A549 (cell line): ENCODE results near the gene PLOD2. TPM values are rescaled to one million over a fixed set of nuclear protein-coding genes. Genes with fewer than 3 reads are reported as not detected.

Source experiments
- ATAC-seq, 2 experiments: fragments of 200-7000 bp in 1 of 2; fragments of >200 bp in 1 of 2; cut with Nextera tagmentation in 1 of 2; cut with Tn5 transposase in 1 of 2; 3 replicates each; pipeline versions ENCODE4 v1.8.0 to v1.9.1; 2018 to 2020; ENCODE audit warnings: mild to moderate bottlenecking in 1 of 2, moderate library complexity in 1 of 2
- CTCF ChIA-PET: fragments of 300-600 bp; sonication (Branson Sonifier 250); formaldehyde crosslinking; extraction: SDS; loops from one replicate; lab custom pipeline; 2021; ENCODE audit warnings: antibody characterized with exemption, inconsistent platforms; lab: Yijun Ruan, JAX
- POLR2A ChIA-PET: fragments of 350-600 bp; formaldehyde crosslinking; extraction: SDS; loops from one replicate; lab custom pipeline; 2021; ENCODE audit warnings: antibody characterized with exemption, inconsistent platforms; lab: Yijun Ruan, JAX
- DNase-seq, 2 experiments: peaks; one replicate each; pipeline versions ENCODE4 v3.0.0 to v3.0.0-alpha.2; 2011 to 2016; ENCODE audit warnings: low read depth in 1 of 2, low spot score in 1 of 2
- FAIRE-seq: peaks from 2 replicates; lab custom pipeline; 2011; peaks lifted over from hg19 to GRCh38; lab: Jason Lieb, UNC
- H3K27ac ChIP-seq, 2 experiments: fragments of >200 bp; sonication (Bioruptor Twin); formaldehyde crosslinking; 3 replicates each; pipeline ENCODE4 v1.5.1; 2016 to 2017
- H3K4me1 ChIP-seq: fragments of >200 bp; sonication (Bioruptor Twin); formaldehyde crosslinking; 3 replicates; pipeline ENCODE4 v1.6.1; 2016
- H3K4me2 ChIP-seq: fragments of >200 bp; sonication (Bioruptor Twin); formaldehyde crosslinking; 3 replicates; pipeline ENCODE4 v1.6.1; 2016
- H3K4me3 ChIP-seq: fragments of >200 bp; sonication (Bioruptor Twin); formaldehyde crosslinking; 3 replicates; pipeline ENCODE4 v1.5.1; 2016
- H3K9me3 ChIP-seq: fragments of >200 bp; sonication (Bioruptor Twin); formaldehyde crosslinking; 3 replicates; pipeline ENCODE4 v1.6.1; 2016
- BHLHE40 ChIP-seq: IDR thresholded peaks from 2 replicates; pipeline ENCODE4 v1.6.1; 2012; ENCODE audit warnings: low read depth, low read length, inconsistent platforms
- CBX8 ChIP-seq: fragments of 200-600 bp; sonication (generic); IDR thresholded peaks from 2 replicates; pipeline ENCODE4 v1.6.1; 2016
- E2F6 ChIP-seq: IDR thresholded peaks from 2 replicates; pipeline ENCODE4 v1.6.1; 2012; ENCODE audit warnings: low read depth, borderline replicate concordance
- FOXS1 ChIP-seq: fragments of 250-450 bp; sonication (Bioruptor Pico); IDR thresholded peaks from 2 replicates; pipeline ENCODE4 v1.5.0; 2020; ENCODE audit warnings: mild to moderate bottlenecking, moderate library complexity
- HOXB13 ChIP-seq: fragments of 250-450 bp; sonication (Bioruptor Pico); IDR thresholded peaks from 2 replicates; pipeline ENCODE4 v1.5.0; 2020; ENCODE audit warnings: low read depth, mild to moderate bottlenecking, moderate library complexity
- KDM1A ChIP-seq: fragments of 200-600 bp; sonication (generic); IDR thresholded peaks from 2 replicates; pipeline ENCODE4 v1.6.1; 2016; ENCODE audit warnings: low read depth, mild to moderate bottlenecking
- KDM5A ChIP-seq: fragments of 200-600 bp; sonication (generic); IDR thresholded peaks from 2 replicates; pipeline ENCODE4 v1.6.1; 2016; ENCODE audit warnings: antibody characterized with exemption, mild to moderate bottlenecking
- MAX ChIP-seq: IDR thresholded peaks from 2 replicates; pipeline ENCODE4 v1.6.1; 2012
- MYC ChIP-seq: IDR thresholded peaks from 2 replicates; pipeline ENCODE4 v1.6.1; 2012; ENCODE audit warnings: mild to moderate bottlenecking, inconsistent platforms, low read length, improper control_type of control experiment, borderline replicate concordance
- NPAS2 ChIP-seq: fragments of 250-450 bp; sonication (Bioruptor Pico); IDR thresholded peaks from 2 replicates; pipeline ENCODE4 v1.8.0; 2022; ENCODE audit warnings: mild to moderate bottlenecking, moderate library complexity, borderline replicate concordance
- NR3C1 ChIP-seq: fragments of >200 bp; sonication (Bioruptor Twin); formaldehyde crosslinking; IDR thresholded peaks from 3 replicates; pipeline ENCODE4 v1.6.1; 2017
- POLR2AphosphoS2 ChIP-seq: conservative IDR thresholded peaks from 2 replicates; pipeline ENCODE4 v1.6.1; 2012; ENCODE audit warnings: low read length, improper control_type of control experiment, inconsistent platforms
- RAD21 ChIP-seq, 2 experiments: fragments of >200 bp in 1 of 2; sonication (Bioruptor Twin) in 1 of 2; formaldehyde crosslinking in 1 of 2; IDR thresholded peaks in 1 of 2; conservative IDR thresholded peaks in 1 of 2; 2 replicates in 1 of 2; 3 replicates in 1 of 2; pipeline ENCODE4 v1.6.1; 2012 to 2018; ENCODE audit warnings: inconsistent platforms in 1 of 2
- RNF2 ChIP-seq: fragments of 200-600 bp; sonication (generic); IDR thresholded peaks from 2 replicates; pipeline ENCODE4 v1.6.1; 2016; ENCODE audit warnings: low read depth, mild to moderate bottlenecking, antibody characterized with exemption, moderate library complexity, borderline replicate concordance
- SREBF2 ChIP-seq: fragments of 450-650 bp; IDR thresholded peaks from 2 replicates; pipeline ENCODE4 v1.6.1; 2014; ENCODE audit warnings: mild to moderate bottlenecking, moderate library complexity
- ZFP36 ChIP-seq: fragments of 450-650 bp; IDR thresholded peaks from 2 replicates; pipeline ENCODE4 v1.6.1; 2014; ENCODE audit warnings: borderline replicate concordance; ENCODE audit not compliant: partially characterized antibody
- ZNF302 ChIP-seq: fragments of 250-450 bp; sonication (Bioruptor Pico); IDR thresholded peaks from 2 replicates; pipeline ENCODE4 v1.9.0; 2021; ENCODE audit warnings: inconsistent platforms, mild to moderate bottlenecking, moderate library complexity
- WGBS: methylation state at CpG from one replicate; pipeline ENCODE4 v1.1.6; 2017; ENCODE audit errors: missing lambda C conversion rate; 5-methylcytosine and 5-hydroxymethylcytosine counted together
- polyA plus RNA-seq, 4 experiments: library from polyadenylated mRNA; depleted of rRNA in 3 of 4; stranded (reverse); fragments of >200 nt; fragmentation: RNase III in 1 of 4; extraction: RNeasy Plus Mini Kit Qiagen cat#74134 plus additional on column Dnase treatment in 1 of 4; gene quantifications; 2 replicates in 3 of 4; 3 replicates in 1 of 4; pipeline ENCODE4 v1.2.3, GENCODE V29; 2011 to 2017
- TF ChIP-seq, protein P1 (sequence below): IDR thresholded peaks from 2 replicates; pipeline ENCODE4 v1.6.1; 2012

The PLOD2 gene
- polyA plus RNA-seq, 2 of the 4 experiments (the other 2 are of a cell fraction), result 159 to 174 TPM

DNA sequence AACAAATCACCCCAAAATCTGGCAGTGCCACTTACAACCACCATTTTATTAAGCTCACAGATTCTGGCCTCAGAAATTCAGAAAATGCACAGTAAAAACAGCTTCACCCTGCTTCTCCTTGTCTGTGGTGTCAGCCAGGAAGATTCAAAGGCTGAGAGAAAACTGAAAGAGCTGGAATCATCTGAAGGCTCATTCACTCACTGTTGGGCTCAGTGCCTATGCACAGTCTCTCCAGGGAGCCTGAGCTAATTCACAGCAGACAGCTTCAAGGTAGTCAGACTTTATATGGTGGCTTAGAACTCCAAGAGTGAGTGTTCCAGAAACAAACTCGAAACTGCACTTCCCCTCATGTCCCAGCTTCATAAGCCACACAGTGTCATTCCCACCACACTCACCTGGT, 16.5 kb upstream of the PLOD2 start:
- TF ChIP-seq MYC (no peak), KDM1A (no peak), MAX (no peak), CBX8 (no peak), ZNF302 (CRISPR knock-in tag) (no peak), RAD21 (conservative IDR thresholded peaks at IDR 0.05 in 1 of 2, IDR thresholded peaks at IDR 0.05 in 1 of 2) (no peak), E2F6 (no peak), SREBF2 (no peak), NPAS2 (CRISPR knock-in tag) (no peak)
- H3K4me3 ChIP-seq, result no peak overlapping the region
- POLR2A ChIA-PET, result interaction anchor here (0.7 kb wide), 1 partner anchor 16 kb away, joined by 3 read pairs; the partner anchor contains the start of gene PLOD2
- no peak overlapping the region for H3K4me2 ChIP-seq
- ATAC-seq (no peak), DNase-seq (no peak), FAIRE-seq (no peak)
- CTCF ChIA-PET, result interaction anchor here (1.0 to 2.7 kb wide), 5 partner anchors 8 to 112 kb away, joined by 3 to 12 read pairs (median 6); partner anchors contain the start of gene PLOD2
- H3K4me1 ChIP-seq, result peaks cover 5% of the 10 kb centered on the region; the same call in 2 of the 3 replicates
- no peaks in the 10 kb centered on the region for H3K9me3 ChIP-seq
- H3K27ac ChIP-seq, result peak overlapping the region in 1 of 2 experiments; percentile 28; a peak in 1 of 6 replicates
- WGBS, result 80% methylated on average over 1 of the region's 1 CpG

DNA sequence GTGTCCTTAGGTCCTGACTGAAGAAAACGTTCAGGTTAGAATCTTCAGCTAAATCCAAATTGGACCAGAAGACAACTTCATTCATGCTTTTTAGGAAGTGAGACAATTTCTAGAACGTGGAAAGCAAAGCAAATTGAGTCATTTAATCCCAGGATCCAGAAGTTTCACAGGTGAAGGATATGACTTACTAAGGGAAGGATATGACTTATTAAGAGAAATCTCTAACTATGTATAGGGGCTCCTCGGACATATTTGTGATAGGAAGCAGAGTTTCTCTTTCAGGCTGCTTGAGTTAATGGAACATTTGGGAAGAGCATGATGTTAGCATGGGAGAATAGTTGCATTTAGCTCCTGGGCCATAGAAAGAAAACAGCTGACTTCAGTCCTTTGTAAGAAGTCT, 16.1 kb upstream of the PLOD2 start:
- Histone ChIP-seq H3K27ac (peak overlapping the region in 1 of 2 experiments; percentile 28; a peak in 1 of 6 replicates), H3K4me2 (no peak overlapping the region), H3K4me3 (no peak overlapping the region), H3K4me1 (peaks cover 9% of the 10 kb centered on the region; the same call in 2 of the 3 replicates), H3K9me3 (no peaks in the 10 kb centered on the region)
- ChIA-PET CTCF (interaction anchor here (1.0 to 2.7 kb wide), 5 partner anchors 9 to 112 kb away, joined by 3 to 12 read pairs (median 6); partner anchors contain the start of gene PLOD2), POLR2A (interaction anchor here (0.7 to 1.9 kb wide), 2 partner anchors 16 kb away, joined by 3 to 5 read pairs; partner anchors contain the start of gene PLOD2)
- DNase-seq, result no peak
- ATAC-seq, result no peak
- no peak for FAIRE-seq
- no peak for TF ChIP-seq HOXB13
- TF ChIP-seq, protein P1, sequence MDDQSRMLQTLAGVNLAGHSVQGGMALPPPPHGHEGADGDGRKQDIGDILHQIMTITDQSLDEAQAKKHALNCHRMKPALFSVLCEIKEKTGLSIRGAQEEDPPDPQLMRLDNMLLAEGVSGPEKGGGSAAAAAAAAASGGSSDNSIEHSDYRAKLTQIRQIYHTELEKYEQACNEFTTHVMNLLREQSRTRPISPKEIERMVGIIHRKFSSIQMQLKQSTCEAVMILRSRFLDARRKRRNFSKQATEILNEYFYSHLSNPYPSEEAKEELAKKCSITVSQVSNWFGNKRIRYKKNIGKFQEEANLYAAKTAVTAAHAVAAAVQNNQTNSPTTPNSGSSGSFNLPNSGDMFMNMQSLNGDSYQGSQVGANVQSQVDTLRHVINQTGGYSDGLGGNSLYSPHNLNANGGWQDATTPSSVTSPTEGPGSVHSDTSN, result no peak
- no peak for TF ChIP-seq FOXS1
- no peak for TF ChIP-seq NR3C1
- no peak for TF ChIP-seq KDM5A
- TF ChIP-seq ZFP36, result no peak
- TF ChIP-seq MYC, result no peak
- no peak for TF ChIP-seq MAX
- 62% methylated on average over 3 of the region's 3 CpGs for WGBS

DNA sequence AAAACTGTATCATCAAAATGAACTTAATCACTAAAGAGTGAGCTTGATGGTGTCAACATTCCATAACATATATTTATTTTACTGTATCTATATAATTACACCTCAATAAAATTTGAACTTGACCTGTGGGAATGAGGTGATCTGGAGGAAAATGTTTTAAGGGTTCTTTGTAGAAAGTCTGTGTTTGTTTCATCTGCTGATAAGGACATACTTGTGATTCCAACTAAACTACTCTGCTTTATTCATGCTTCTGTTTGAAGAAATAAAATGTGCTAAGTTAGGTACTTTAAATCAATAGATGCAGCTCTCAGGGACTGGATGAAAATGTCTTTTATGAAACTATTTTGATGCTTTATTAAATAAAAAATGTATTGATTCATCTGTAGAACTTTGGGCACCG, 11.6 kb upstream of the PLOD2 start:
- DNase-seq (no peak), FAIRE-seq (peak; percentile 63), ATAC-seq (no peak)
- Histone ChIP-seq H3K9me3 (0 out of 3 replicates have a peak, but pooled peaks cover 3% of the 10 kb centered on the region), H3K4me2 (0 out of 3 replicates have a peak overlapping the region, but pooled peaks have one; percentile 3), H3K4me3 (no peak overlapping the region), H3K27ac (no peak overlapping the region), H3K4me1 (peaks cover 23% of the 10 kb centered on the region)
- no peak for TF ChIP-seq RAD21 (conservative IDR thresholded peaks at IDR 0.05 in 1 of 2, IDR thresholded peaks at IDR 0.05 in 1 of 2)
- no peak for TF ChIP-seq BHLHE40
- no peak for TF ChIP-seq POLR2AphosphoS2
- TF ChIP-seq RNF2, result no peak
- POLR2A ChIA-PET, result no interaction called here
- WGBS, result 59% methylated on average over 1 of the region's 1 CpG
- CTCF ChIA-PET, result interaction anchor here (0.7 to 6.2 kb wide), 3 partner anchors 13 to 396 kb away, joined by 3 to 28 read pairs (median 4); no protein-coding TSS in a partner anchor
